OCI-LY3 (cell line): ENCODE results near the gene PHKB.

Experiments
- H2AFZ ChIP-seq: fragments of 200-600, 300-600 bp; shearing (Covaris generic); 2 replicates; pipeline ENCODE4 v1.6.0; 2014; ENCODE audit warnings: antibody characterized with exemption, low read depth, low read length
- H3K27ac ChIP-seq: fragments of 200-600, 300-600 bp; sonication (generic); 2 replicates; pipeline ENCODE4 v1.5.1; 2014; ENCODE audit warnings: mild to moderate bottlenecking, low read length, moderate library complexity, mixed read lengths
- H3K27me3 ChIP-seq: fragments of 200-600, 300-600 bp; sonication (generic); 2 replicates; pipeline ENCODE4 v1.6.1; 2014; ENCODE audit warnings: low read depth, low read length, mixed read lengths
- H3K36me3 ChIP-seq: fragments of 200-600, 300-600 bp; sonication (generic); replicated peaks from 2 replicates; pipeline ENCODE3; 2014; ENCODE audit warnings: low read depth, low read length, mixed read lengths
- H3K4me1 ChIP-seq: fragments of 300-600, 200-600 bp; sonication (generic); 2 replicates; pipeline ENCODE4 v1.6.1; 2014; ENCODE audit warnings: low read length, mixed read lengths
- H3K4me2 ChIP-seq: fragments of 200-600, 300-600 bp; sonication (generic); 2 replicates; pipeline ENCODE4 v1.6.1; 2014; ENCODE audit warnings: low read length, mixed read lengths
- H3K4me3 ChIP-seq: fragments of 300-600, 200-600 bp; sonication (generic); 2 replicates; pipeline ENCODE4 v1.5.1; 2014; ENCODE audit warnings: antibody characterized with exemption, mild to moderate bottlenecking, low read length, moderate library complexity
- H3K79me2 ChIP-seq: fragments of 300-600, 200-600 bp; shearing (Covaris generic); 2 replicates; pipeline ENCODE4 v1.6.1; 2014; ENCODE audit warnings: mild to moderate bottlenecking, low read length, mixed read lengths
- H3K9ac ChIP-seq: fragments of 300-600, 200-600 bp; shearing (Covaris generic); 2 replicates; pipeline ENCODE4 v1.6.0; 2014; ENCODE audit warnings: mild to moderate bottlenecking, low read length, moderate library complexity
- H3K9me3 ChIP-seq: fragments of 200-600, 300-600 bp; shearing (Covaris generic); 2 replicates; pipeline ENCODE4 v1.6.1; 2014; ENCODE audit warnings: low read length, mixed read lengths; ENCODE audit not compliant: insufficient read depth
- H4K20me1 ChIP-seq: fragments of 200-600, 300-600 bp; sonication (generic); 2 replicates; pipeline ENCODE4 v1.6.1; 2016; ENCODE audit warnings: low read length, mixed read lengths; ENCODE audit not compliant: insufficient read depth
- CTCF ChIP-seq: fragments of 200-600, 300-600 bp; sonication (generic); IDR thresholded peaks from 2 replicates; pipeline ENCODE4 v1.5.1; 2014; ENCODE audit warnings: antibody characterized with exemption, low read length, low read depth
- EZH2phosphoT487 ChIP-seq: fragments of 200-600 bp; shearing (Covaris generic); IDR thresholded peaks from 2 replicates; pipeline ENCODE4 v1.6.1; 2018; ENCODE audit warnings: antibody characterized with exemption, mixed run types, low read depth

The PHKB gene

GRCh38 chr16:47721006-47721637 is 260.0 kb downstream of the PHKB start:
- peaks cover 6% of the 10 kb centered on the region; the same call in 1 of the 2 replicates for H3K27me3 ChIP-seq
- H3K27ac ChIP-seq, result no peak overlapping the region
- H3K9ac ChIP-seq, result no peak overlapping the region
- no peaks in the 10 kb centered on the region for H4K20me1 ChIP-seq
- H3K4me2 ChIP-seq, result no peak overlapping the region
- H3K79me2 ChIP-seq, result no peaks in the 10 kb centered on the region
- H3K4me3 ChIP-seq, result no peak overlapping the region
- TF ChIP-seq EZH2phosphoT487 (no peak), CTCF (no peak)
- H3K4me1 ChIP-seq, result no peaks in the 10 kb centered on the region
- H2AFZ ChIP-seq, result no peak overlapping the region
- H3K9me3 ChIP-seq, result no peaks in the 10 kb centered on the region
- no peaks in the 10 kb centered on the region for H3K36me3 ChIP-seq

DNA sequence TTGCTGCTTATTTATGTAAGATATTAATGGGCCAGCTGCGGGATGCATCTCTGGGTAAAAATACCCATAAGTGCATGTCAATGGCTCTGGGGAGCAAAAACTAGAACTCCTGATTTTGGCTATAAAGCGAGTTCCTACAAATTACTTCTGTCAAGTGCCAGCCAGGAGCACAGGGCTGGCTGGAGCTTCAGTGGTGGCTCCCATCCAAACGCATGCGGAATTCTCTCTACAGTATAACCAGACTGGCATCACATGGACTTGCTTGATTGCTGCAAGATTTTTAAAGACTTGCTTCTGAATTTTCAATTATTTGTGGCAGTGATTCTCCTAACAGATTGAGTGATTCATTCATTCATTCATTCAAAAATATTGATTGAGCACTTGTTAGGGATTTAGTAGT is 260.9 kb downstream of the PHKB start:
- no peaks in the 10 kb centered on the region for H3K4me1 ChIP-seq
- no peak overlapping the region for H3K4me2 ChIP-seq
- H3K27ac ChIP-seq, result no peak overlapping the region
- H2AFZ ChIP-seq, result no peak overlapping the region
- H3K36me3 ChIP-seq, result no peaks in the 10 kb centered on the region
- no peak overlapping the region for H3K4me3 ChIP-seq
- no peaks in the 10 kb centered on the region for H3K79me2 ChIP-seq
- TF ChIP-seq CTCF (no peak), EZH2phosphoT487 (no peak)
- no peak overlapping the region for H3K9ac ChIP-seq
- H3K9me3 ChIP-seq, result no peaks in the 10 kb centered on the region
- H4K20me1 ChIP-seq, result no peaks in the 10 kb centered on the region
- peaks cover 6% of the 10 kb centered on the region; the same call in 1 of the 2 replicates for H3K27me3 ChIP-seq

DNA sequence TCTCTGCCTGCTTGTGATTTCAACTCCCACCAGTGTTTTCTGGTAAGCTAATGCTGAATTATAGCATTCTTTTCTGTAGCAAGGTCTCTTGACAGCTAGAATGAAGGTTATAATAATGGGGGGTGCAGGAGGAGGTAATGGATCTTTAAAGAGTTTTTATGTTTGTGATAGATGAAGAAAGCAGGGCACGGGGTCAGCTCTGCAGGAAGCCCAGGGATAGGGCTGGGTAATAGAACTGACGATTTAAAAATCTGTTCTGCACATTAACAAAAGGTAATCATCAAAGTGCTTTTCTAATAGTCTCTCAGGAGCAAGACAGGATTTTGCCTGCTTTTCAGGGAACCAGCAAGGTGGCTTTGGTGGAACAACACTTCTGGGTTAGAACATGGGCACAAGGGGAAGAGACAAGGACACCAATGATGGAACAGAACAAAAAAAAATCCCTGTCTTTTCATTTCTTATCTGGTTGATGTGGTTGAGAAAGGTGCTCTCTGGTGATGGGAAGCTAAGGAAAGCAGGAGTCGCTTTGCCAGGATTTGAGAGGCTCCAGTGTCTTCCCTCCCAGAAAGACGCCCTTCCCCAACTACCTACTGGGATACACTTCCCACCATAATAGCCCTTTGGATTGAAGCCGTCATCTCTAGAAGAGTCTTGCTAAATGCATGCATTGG is 263.1 kb downstream of the PHKB start:
- Histone ChIP-seq H3K9ac (no peak overlapping the region), H4K20me1 (no peaks in the 10 kb centered on the region), H3K36me3 (no peaks in the 10 kb centered on the region), H3K4me2 (no peak overlapping the region), H3K27ac (no peak overlapping the region), H3K9me3 (no peaks in the 10 kb centered on the region), H3K4me3 (no peak overlapping the region), H3K4me1 (peaks cover 6% of the 10 kb centered on the region), H2AFZ (no peak overlapping the region), H3K27me3 (peaks cover 6% of the 10 kb centered on the region; the same call in 1 of the 2 replicates), H3K79me2 (no peaks in the 10 kb centered on the region)
- TF ChIP-seq EZH2phosphoT487 (no peak), CTCF (no peak)

DNA sequence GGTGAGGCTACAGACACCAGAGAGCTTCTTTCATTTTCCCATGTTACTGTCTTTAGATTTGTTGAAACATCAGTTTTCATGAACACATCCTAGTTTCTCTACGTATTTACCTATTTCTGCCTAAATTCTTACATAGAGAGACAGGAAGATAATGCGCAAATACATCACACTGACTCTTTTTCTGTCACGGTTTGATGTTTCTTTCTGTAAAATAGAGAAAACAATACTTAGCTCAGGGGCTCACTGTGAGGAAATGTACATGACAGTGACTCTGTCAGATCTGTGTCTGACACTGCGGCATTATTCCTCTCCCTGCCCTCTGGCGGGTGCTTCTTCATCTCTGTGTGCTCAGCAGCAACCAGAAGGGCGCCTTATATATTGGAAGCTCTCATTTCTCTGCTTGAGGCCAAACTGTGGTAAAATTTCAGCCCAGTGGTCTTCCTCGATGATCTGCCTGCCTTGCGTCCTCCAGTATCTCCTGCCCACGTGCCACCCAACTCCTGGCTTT is 264.1 kb downstream of the PHKB start:
- no peak for TF ChIP-seq EZH2phosphoT487
- Histone ChIP-seq H4K20me1 (no peaks in the 10 kb centered on the region), H3K36me3 (no peaks in the 10 kb centered on the region), H2AFZ (no peak overlapping the region), H3K4me1 (peaks cover 6% of the 10 kb centered on the region), H3K9ac (no peak overlapping the region), H3K4me3 (no peak overlapping the region), H3K27me3 (peaks cover 6% of the 10 kb centered on the region; the same call in 1 of the 2 replicates), H3K27ac (no peak overlapping the region), H3K9me3 (no peaks in the 10 kb centered on the region), H3K4me2 (no peak overlapping the region), H3K79me2 (no peaks in the 10 kb centered on the region)
